ENCODE results near the gene ETV2. TPM values are rescaled to one million over a fixed set of nuclear protein-coding genes. Genes with fewer than 3 reads are reported as not detected.

Gene ETV2
- total RNA-seq, 1 experiment from 2014 or later: 2.4 TPM

- Histone ChIP-seq H3K36me3 (peaks cover 5% of the 10 kb centered on the region; the same call in 1 of the 2 replicates), H3K27me3 (no peaks in the 10 kb centered on the region), H3K4me3 (no peak overlapping the region), H3K9me3 (replicated peaks) (no peaks in the 10 kb centered on the region), H3K4me1 (no peaks in the 10 kb centered on the region), H3K27ac (no peak overlapping the region)
- no peak for DNase-seq
Observed at GRCh38 chr19:35615036-35615435, 26.5 kb upstream of the ETV2 start.

GRCh38 chr19:35618857-35619256 lies 22.7 kb upstream of the ETV2 start:
- no peaks in the 10 kb centered on the region for H3K4me1 ChIP-seq
- no peak for DNase-seq
- no peak overlapping the region for H3K4me3 ChIP-seq
- H3K27me3 ChIP-seq: no peaks in the 10 kb centered on the region
- H3K36me3 ChIP-seq: peaks cover 10% of the 10 kb centered on the region; the same call in 1 of the 2 replicates
- no peak overlapping the region for H3K27ac ChIP-seq
- H3K9me3 ChIP-seq (replicated peaks): no peaks in the 10 kb centered on the region

DNA sequence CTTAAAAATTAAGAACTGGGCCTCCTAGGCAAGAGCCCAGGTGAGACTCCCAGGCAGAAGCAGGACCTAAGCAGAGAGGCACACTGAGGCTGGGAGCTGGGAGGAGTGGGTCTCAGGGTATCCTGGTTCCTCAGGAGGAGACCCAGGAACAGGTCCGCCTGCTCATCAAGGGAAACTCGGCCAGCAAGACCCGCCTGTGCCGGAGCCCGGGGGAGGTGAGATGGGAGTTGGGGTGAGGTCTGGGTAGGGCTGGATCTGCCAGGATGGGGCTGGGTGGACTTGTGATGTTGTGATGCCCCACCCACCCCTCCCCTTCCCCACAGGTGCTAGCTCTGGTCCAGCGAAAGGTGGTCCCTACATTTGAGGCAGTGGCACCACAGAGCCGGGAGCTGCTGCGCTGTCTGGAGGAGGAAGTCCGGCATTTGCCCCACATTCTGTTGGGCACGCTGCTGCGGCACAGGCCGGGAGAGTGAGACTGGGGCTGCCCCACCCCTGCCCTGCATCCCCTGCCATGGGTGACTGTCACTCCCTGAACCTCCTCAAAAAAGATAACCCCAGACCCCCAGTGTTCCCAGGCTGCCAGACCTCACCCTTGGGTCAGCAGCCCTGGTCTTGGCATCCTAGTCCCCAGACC lies 22.1 kb upstream of the ETV2 start:
- no peaks in the 10 kb centered on the region for H3K4me1 ChIP-seq
- no peak for DNase-seq
- no peaks in the 10 kb centered on the region for H3K9me3 ChIP-seq (replicated peaks)
- H3K4me3 ChIP-seq: no peak overlapping the region
- H3K27ac ChIP-seq: no peak overlapping the region
- H3K27me3 ChIP-seq: no peaks in the 10 kb centered on the region
- peaks cover 10% of the 10 kb centered on the region; the same call in 1 of the 2 replicates for H3K36me3 ChIP-seq

GRCh38 chr19:35620001-35620400 lies 21.5 kb upstream of the ETV2 start:
- H3K4me3 ChIP-seq: no peak overlapping the region
- H3K4me1 ChIP-seq: no peaks in the 10 kb centered on the region
- H3K27me3 ChIP-seq: no peaks in the 10 kb centered on the region
- H3K9me3 ChIP-seq (replicated peaks): no peaks in the 10 kb centered on the region
- DNase-seq: no peak
- H3K27ac ChIP-seq: no peak overlapping the region
- H3K36me3 ChIP-seq: peaks cover 9% of the 10 kb centered on the region; the same call in 1 of the 2 replicates

DNA sequence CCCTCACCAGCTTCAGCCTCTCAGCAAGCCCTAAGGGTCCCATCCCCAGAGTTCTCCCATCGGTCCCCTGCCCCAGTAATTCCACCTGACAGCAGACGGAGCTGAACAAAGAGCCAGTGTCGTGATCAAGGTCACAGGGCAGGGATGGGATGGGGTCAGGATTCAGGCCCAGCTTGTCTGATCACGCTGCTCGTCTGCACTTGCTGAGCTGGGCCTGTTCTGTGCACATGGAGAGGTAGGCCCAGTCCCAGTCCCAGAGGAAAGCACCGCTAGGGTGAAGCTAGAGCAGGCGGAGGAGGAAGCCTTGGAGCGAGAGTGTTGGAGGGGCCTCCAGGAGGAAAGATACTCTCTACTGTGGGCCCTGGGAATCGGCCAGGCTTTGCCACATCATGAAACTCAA lies 19.8 kb upstream of the ETV2 start:
- Histone ChIP-seq H3K27ac (no peak overlapping the region), H3K9me3 (replicated peaks) (no peaks in the 10 kb centered on the region), H3K36me3 (peaks cover 5% of the 10 kb centered on the region; the same call in 1 of the 2 replicates), H3K4me3 (no peak overlapping the region), H3K4me1 (no peaks in the 10 kb centered on the region), H3K27me3 (no peaks in the 10 kb centered on the region)
- DNase-seq: no peak

DNA sequence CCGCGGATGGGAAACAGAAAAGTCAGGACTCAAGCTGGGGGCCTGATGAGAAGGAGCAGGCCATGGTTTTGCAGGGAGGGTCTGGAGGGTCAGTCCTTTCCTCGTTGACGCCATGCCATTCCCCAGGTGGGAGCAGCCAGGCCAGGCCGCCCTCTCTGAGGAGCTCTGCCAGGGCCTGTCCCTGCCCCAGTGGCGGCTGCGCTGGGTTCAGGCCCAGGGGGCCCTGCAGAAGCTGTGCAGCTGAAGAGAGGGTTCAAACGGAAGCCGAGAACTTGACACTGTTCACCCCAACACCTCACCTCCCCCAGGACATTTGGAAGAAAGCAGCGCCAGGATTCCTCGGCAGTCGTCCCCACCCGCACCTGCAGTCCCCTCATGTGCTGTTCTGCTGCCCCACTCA lies 18.8 kb upstream of the ETV2 start:
- no peak for DNase-seq
- Histone ChIP-seq H3K4me1 (no peaks in the 10 kb centered on the region), H3K9me3 (replicated peaks) (no peaks in the 10 kb centered on the region), H3K4me3 (no peak overlapping the region), H3K36me3 (peaks cover 5% of the 10 kb centered on the region; the same call in 1 of the 2 replicates), H3K27ac (no peak overlapping the region), H3K27me3 (no peaks in the 10 kb centered on the region)

DNA sequence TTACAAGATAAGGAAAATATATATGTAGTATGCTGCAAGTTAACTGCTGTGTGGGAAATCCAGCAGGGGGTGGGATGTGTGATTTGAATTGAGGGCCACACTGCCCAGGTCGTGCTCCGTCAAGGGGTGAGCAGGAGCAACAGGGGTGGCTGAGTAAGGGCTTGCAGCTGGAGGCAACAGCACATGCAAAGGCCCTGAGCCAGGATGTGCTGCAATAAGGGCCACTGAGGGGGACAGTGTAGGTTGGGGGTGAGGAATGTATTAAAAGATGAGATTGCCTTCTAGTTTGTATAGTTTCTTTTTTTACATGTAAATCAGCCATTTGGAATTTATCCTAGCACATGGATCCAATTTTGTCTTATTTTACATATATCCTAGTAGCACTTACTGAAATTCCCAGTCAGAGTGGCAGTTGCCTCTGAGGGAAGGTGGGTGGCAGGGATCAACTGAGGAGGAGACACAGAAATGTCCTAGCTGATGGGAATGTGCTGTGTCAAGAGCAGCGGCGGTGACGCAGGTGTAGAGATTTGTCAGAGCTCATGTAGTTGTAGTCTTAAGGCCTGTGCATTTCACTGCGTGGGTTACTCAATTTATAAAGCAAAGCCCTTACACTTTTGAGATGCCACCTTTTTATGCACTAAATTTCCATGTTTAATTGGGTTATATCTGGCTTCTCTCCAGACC lies 18.1 kb upstream of the ETV2 start:
- Histone ChIP-seq H3K36me3 (peaks cover 5% of the 10 kb centered on the region; the same call in 1 of the 2 replicates), H3K4me3 (no peak overlapping the region), H3K27ac (no peak overlapping the region), H3K27me3 (no peaks in the 10 kb centered on the region), H3K9me3 (replicated peaks) (no peaks in the 10 kb centered on the region), H3K4me1 (no peaks in the 10 kb centered on the region)
- no peak for DNase-seq

GRCh38 chr19:35628264-35628564 lies 13.3 kb upstream of the ETV2 start:
- Histone ChIP-seq H3K27ac (peak overlapping the region; percentile 19; the same call in 1 of the 2 replicates), H3K4me3 (peak overlapping the region; percentile 84), H3K9me3 (replicated peaks) (no peaks in the 10 kb centered on the region), H3K36me3 (peaks cover 9% of the 10 kb centered on the region), H3K4me1 (no peaks in the 10 kb centered on the region), H3K27me3 (no peaks in the 10 kb centered on the region)
- no peak for DNase-seq

DNA sequence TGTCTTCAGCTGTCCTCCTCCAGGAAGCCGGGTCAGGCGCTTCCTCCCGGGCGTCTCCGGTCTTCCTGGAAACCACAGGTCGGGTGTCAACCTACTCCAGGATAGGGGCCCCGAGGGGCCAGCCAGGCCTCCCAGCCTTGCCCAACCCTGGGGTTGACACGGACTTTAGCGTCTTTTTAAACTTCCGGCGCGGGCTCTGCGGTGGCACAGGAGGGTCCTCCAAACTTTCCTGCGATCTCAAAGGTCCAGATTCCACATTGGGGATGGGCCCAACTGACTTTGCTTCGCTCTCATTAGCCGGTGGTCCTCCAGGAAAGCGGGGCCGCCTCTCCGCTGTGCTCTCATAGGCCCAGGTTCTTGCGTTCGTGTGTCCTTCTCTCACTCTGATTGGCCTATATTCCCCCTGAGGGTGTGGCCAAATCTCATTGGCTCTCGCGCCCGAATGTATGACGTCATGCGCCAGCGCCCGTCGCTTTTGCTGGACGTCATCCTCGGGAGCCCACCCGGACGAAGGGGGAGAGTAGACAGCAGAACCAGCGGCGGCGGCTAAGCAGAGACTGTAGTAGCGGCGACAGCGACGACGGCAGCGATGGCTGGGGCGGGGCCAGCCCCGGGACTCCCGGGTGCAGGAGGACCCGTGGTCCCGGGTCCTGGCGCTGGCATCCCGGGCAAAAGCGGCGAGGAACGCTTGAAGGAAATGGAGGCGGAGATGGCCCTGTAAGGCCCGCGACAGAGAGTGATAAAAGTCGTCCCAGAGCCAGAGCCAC lies 12.8 kb upstream of the ETV2 start, which contains the start of gene RBM42:
Gene RBM42, plus strand, starts transcription at position 472 of the 767 bp plus-strand sequence. Its CDS starts 118 bp downstream, at position 590.
- peak; percentile 99 to 100 for DNase-seq
- Histone ChIP-seq H3K36me3 (peaks cover 9% of the 10 kb centered on the region), H3K4me1 (no peaks in the 10 kb centered on the region), H3K4me3 (peak within 1 kb of the TSS; percentile 84), H3K27me3 (no peaks in the 10 kb centered on the region), H3K27ac (peak within 1 kb of the TSS; percentile 44), H3K9me3 (replicated peaks) (no peaks in the 10 kb centered on the region)

DNA sequence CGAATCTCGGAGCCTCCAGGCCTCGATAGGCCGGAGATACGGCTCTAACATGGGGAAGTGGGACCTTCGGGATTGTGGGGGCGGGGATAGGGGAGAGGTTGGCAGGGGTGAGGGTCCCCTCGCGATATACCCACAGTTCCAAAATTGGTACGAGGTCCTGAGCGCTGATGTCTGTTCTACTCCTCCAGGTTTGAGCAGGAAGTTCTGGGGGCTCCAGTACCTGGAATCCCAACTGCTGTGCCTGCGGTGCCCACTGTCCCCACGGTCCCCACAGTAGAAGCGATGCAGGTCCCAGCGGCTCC lies 12.3 kb upstream of the ETV2 start:
- no peak for DNase-seq
- no peaks in the 10 kb centered on the region for H3K27me3 ChIP-seq
- H3K4me3 ChIP-seq: peak overlapping the region; percentile 84
- no peaks in the 10 kb centered on the region for H3K4me1 ChIP-seq
- H3K36me3 ChIP-seq: peaks cover 11% of the 10 kb centered on the region
- peak overlapping the region; percentile 44 for H3K27ac ChIP-seq
- H3K9me3 ChIP-seq (replicated peaks): no peaks in the 10 kb centered on the region

- H3K4me1 ChIP-seq: peaks cover 1% of the 10 kb centered on the region; the same call in 1 of the 2 replicates
- peaks cover 35% of the 10 kb centered on the region for H3K36me3 ChIP-seq
- no peaks in the 10 kb centered on the region for H3K9me3 ChIP-seq (replicated peaks)
Observed at GRCh38 chr19:35633727-35634440, 7.7 kb upstream of the ETV2 start.

DNA sequence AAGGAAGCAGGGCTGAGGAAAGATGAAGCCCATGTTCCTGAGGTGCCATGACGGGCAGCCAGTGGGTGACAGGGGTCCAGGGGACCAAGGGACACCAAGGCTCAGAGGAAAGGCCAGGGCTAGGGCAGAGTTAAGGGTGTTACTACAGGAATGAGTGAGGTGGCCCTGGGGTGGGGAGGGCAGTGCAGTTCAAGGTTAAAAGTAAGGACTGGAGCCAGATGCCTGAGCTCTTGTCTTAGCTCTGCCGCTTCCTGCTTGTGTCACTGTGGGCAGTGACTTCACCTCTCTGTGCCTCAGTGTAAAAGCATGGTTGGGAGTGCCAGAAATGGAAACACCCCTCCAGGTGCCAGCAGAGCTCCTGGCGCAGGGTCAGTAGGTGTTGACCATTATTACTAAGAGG lies 4.9 kb upstream of the ETV2 start:
- Histone ChIP-seq H3K4me1 (peaks cover 4% of the 10 kb centered on the region; the same call in 1 of the 2 replicates), H3K9me3 (replicated peaks) (no peaks in the 10 kb centered on the region), H3K36me3 (peaks cover 31% of the 10 kb centered on the region), H3K27ac (no peak overlapping the region), H3K4me3 (no peak overlapping the region), H3K27me3 (no peaks in the 10 kb centered on the region)
- no peak for DNase-seq

More at GRCh38 chr19:35633727-35634440, 7.7 kb upstream of the ETV2 start:
- Histone ChIP-seq H3K27me3 (no peaks in the 10 kb centered on the region), H3K27ac (no peak overlapping the region), H3K4me3 (no peak overlapping the region)
- DNase-seq: no peak

DNA sequence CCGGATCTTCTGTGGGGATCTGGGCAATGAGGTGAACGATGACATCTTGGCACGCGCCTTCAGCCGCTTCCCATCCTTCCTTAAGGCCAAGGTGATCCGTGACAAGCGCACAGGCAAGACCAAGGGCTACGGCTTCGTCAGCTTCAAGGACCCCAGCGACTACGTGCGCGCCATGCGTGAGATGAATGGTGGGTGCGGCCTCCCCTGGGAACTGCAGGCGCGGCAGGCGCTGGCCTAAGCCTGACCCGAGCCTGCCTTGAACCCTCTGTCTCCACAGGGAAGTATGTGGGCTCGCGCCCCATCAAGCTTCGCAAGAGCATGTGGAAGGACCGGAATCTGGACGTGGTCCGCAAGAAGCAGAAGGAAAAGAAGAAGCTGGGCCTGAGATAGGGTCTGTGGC lies 4.4 kb upstream of the ETV2 start:
- Histone ChIP-seq H3K9me3 (replicated peaks) (no peaks in the 10 kb centered on the region), H3K4me3 (no peak overlapping the region), H3K4me1 (peaks cover 4% of the 10 kb centered on the region; the same call in 1 of the 2 replicates), H3K36me3 (peaks cover 26% of the 10 kb centered on the region), H3K27me3 (no peaks in the 10 kb centered on the region), H3K27ac (no peak overlapping the region)
- DNase-seq: no peak

DNA sequence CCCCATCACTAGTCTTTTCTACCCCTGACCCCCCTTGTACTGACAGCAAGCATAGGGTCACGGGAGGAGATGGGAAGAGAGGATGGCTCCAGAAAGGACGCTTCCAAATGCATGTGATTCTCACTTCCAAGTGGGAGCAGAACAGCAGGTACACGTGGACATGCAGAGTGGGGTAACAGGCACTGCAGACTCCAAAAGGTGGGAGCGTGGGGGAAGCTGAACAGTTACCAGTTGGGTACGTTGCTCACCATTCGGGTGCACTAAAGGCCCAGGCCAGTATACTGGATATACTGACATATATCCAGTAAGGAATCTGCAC lies 2.3 kb upstream of the ETV2 start:
- Histone ChIP-seq H3K9me3 (replicated peaks) (no peaks in the 10 kb centered on the region), H3K4me1 (peaks cover 4% of the 10 kb centered on the region; the same call in 1 of the 2 replicates), H3K36me3 (peaks cover 24% of the 10 kb centered on the region), H3K27ac (no peak overlapping the region), H3K27me3 (no peaks in the 10 kb centered on the region), H3K4me3 (no peak overlapping the region)
- no peak for DNase-seq

- Histone ChIP-seq H3K27me3 (no peaks in the 10 kb centered on the region), H3K4me3 (no peak overlapping the region), H3K36me3 (peaks cover 24% of the 10 kb centered on the region), H3K9me3 (replicated peaks) (no peaks in the 10 kb centered on the region), H3K27ac (no peak overlapping the region), H3K4me1 (peaks cover 4% of the 10 kb centered on the region; the same call in 1 of the 2 replicates)
- no peak for DNase-seq
Observed at GRCh38 chr19:35639863-35640262, 1.7 kb upstream of the ETV2 start.

Measured in SJCRH30 (cell line).